GM18909 (cell line): ENCODE data around the gene AZIN2.
"Not testable (repeated sequence)": the region's sequence is repeated elsewhere in the genome, so short reads cannot be mapped to it uniquely, and the experiment has no call there.

Source experiments
- ATAC-seq: cut with Tn5 transposase; IDR thresholded peaks from one replicate; pipeline ENCODE4 v1.9.1; 2021; ENCODE audit warnings: mild to moderate bottlenecking; ENCODE audit not compliant: unreplicated experiment, poor library complexity

The AZIN2 gene

DNA sequence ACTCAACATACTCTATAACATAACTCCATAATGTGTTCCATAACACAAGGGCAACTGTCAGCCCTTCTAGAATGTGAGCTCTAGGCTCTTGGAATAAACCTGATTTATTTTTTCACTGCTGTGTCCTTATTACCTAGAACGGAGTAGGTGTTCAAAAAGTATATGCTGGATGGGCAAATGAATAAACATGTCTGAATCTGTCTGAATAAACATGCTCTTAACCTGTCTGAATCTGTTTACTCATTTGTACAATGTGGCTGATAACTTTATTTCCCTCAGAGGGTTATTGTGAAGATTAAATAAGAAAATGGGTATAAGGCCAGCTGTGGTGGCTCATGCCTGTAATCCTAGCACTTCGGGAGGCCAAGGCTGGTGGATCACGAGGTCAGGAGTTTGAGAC lies 42.3 kb downstream of the AZIN2 start:
- ATAC-seq = no peak

DNA sequence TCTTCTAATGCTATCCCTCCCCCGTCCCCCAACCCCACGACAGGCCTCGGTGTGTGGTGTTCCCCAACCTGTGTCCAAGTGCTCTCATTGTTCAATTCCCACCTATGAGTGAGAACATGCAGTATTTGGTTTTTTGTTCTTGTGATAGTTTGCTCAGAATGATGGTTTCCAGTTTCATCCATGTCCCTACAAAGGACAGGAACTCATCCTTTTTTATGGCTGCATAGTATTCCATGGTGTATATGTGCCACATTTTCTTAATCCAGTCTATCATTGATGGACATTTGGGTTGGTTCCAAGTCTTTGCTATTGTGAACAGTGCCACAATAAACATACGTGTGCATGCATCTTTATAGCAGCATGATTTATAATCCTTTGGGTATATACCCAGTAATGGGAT lies 43.7 kb downstream of the AZIN2 start:
- not testable (repeated sequence) for ATAC-seq

DNA sequence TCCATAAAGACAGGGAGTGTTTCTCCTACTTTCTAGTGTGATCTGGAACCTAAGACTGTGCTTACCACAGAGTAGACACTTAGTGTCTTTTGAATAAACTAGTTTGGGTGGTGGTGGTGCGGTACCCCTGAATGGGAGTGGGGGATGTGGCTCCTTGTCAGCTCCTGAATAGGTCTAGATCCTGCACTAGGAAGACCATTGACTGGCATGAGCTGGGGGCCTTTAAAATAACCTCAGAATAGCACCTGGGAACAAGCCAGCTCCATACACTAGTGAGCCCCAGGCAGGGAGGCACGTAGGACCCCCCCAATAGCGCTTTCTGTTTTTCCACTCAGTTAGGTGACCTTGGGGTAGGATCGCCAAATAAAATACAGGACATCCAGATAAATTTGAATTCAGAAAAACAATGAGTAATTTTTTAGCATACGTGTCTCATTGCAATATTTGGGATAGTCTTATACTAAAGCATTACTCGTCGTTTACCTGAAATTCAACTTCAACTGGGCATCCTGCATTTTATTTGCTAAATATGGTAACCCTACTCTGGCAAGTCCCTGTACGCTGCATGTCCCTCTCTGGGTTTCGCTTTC lies 45.6 kb downstream of the AZIN2 start:
- no peak for ATAC-seq

DNA sequence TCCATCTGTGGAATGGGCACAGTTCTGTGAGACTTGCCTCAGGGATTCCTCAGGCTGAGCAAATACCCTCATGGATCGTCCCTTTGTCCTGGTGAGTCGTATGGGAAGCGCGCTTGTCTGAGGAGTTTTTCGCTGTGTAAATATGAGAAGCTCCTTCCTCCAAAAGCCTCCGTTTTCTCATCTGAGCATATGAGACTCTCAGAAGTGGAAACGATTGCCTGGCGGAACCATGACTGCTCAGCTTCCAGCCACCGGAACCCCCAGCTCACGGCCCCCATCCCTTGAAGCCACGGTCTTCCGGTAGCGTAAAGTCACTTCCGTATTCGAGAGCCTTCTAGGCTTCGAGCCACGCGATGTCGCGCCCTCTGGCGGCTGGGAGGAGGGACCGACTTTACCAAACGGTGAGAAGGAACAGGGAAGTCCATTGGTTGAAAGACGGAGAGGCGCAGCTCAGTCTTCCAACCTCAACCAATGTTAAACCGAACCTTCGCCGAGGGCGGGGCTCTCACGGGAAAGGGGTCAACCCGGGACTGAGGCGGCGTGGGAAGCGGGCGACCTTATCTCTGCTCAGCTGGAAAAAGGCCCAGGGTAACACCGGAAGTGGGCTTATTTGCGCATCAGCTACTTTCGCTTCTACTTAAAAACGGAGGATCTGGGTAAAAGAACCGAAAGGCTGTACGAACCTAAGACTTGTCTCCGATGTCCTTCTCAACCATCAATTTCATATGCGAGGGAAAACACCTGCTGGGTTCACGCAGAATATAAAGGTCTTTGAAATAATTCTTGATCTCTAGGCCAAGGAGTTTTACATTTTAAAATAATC lies 46.3 kb downstream of the AZIN2 start:
- peak; percentile 97 for ATAC-seq

GRCh38 chr1:33128781-33129180 lies 47.8 kb downstream of the AZIN2 start:
- no peak for ATAC-seq

- ATAC-seq = no peak
These were observed 49.3 kb downstream of the AZIN2 start for GRCh38 chr1:33130297-33130696.

DNA sequence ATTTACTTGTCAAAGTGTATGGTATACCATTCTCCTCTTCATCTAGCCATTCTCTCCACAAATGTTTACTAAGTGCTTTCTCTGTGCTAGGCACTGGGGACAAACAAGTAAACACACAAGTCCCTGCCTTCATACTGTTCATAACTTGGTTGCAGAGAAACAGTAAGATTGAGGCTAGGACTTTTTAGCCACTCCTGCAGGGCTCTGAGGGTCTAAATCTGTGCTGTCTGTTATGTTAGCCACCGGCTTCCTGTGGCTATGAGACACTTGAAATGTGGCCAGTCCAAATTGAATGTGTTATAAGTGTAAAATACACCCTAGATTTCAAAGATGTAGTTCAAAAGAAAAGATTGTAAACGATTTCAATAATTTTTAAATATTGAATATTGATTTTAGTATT lies 50.2 kb downstream of the AZIN2 start:
- ATAC-seq = no peak

- ATAC-seq = no peak
These were observed 51.6 kb downstream of the AZIN2 start for GRCh38 chr1:33132549-33132948.

DNA sequence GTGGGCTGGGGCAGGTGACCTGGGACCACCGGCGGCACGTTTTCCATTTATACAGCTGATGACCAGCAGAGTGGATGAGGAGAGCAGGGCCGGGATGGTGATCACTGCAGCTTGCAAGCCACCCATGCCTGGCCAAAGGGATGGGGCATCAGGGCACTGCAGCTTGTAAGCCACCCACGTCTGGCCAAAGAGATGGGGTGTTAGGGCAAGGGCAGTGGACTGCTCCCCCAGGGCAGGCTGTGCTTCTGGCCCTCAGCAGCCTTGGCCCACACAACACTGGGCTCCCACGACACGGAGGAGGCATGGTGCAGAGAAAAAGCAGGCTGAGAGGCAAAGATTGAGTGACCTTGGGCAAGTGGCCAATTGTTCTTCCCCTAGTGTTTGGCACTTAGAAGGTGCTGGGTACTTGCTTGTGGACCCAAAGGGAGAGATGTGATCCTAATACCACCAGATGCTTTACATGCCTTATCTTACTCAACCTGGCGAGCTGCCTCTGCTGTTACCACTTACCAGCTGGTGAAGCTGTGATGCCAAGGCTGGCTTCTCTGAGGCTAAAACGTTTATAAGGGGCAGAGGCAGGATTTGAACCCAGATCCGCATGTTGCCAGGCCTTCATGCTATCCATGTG lies 52.6 kb downstream of the AZIN2 start:
- ATAC-seq = no peak

GRCh38 chr1:33136041-33136440 lies 55.1 kb downstream of the AZIN2 start:
- not testable (repeated sequence) for ATAC-seq

- ATAC-seq = no peak
These were observed 56.8 kb downstream of the AZIN2 start for GRCh38 chr1:33137800-33138199.

- ATAC-seq = no peak
These were observed 59.5 kb downstream of the AZIN2 start for GRCh38 chr1:33140153-33141149.

DNA sequence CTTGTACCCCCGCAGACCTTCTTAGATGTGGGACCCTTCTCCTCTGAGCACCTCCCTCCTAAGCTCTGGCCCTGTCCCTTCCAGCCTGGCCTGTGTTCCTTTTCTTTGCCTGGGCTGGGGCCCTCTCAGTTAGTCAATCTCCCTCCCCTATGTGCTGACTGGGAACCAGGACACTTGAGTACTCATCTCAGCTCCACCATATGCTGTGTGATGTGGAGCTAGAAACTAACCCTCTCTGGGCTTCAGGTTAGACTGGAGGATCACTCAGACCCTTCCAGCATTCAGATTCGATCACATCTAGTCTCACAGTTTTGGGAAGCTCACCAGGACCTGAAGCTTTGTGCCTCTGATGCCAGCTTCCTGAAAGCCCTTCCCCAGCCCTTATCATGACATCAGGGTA lies 60.3 kb downstream of the AZIN2 start:
- ATAC-seq = no peak

DNA sequence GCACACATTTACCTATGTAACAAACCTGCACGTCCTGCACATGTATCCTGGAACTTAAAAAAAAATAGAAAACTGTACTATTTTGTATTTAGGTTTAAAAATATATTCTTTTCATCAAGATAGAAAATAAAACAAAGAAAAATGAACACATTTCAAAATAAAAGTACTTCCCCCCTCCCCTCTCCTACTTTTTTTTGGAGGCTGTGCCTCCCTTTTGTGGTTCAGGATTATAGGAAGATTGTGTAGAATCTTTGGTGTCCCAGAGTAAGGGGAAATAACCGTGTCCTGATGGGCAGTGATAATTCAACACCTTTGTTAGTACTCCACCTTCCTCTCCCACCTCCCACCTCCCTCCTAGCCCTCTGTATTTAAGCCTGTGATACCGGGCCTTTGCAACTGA lies 60.8 kb downstream of the AZIN2 start:
- ATAC-seq = no peak

- no peak for ATAC-seq
These were observed 61.6 kb downstream of the AZIN2 start for GRCh38 chr1:33142483-33143064.

- ATAC-seq = no peak
These were observed 62.2 kb downstream of the AZIN2 start for GRCh38 chr1:33143176-33143575.

GRCh38 chr1:33143698-33144097 lies 62.7 kb downstream of the AZIN2 start:
- ATAC-seq = no peak

DNA sequence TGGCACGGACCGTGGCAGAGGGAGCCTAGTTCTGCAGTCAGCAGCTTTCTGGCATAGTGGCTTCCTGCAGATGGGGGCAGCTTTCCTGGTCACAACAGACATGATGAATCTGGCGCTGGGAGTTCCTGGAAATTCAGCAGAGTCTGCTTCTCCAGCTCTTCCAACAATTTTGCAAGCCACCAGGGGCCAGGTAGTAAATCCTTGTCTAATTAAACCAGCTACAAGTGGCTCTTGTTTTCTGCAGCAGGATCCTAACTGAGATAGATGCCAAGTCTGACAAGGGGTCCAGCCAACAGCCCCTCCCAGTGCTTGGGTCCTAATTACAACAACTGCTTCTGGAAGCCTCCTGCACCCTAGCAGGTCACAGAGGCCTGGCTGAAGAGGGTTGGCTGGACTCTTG lies 65.0 kb downstream of the AZIN2 start:
- no peak for ATAC-seq

GRCh38 chr1:33147275-33147996 lies 66.5 kb downstream of the AZIN2 start:
- no peak for ATAC-seq

- ATAC-seq = no peak
These were observed 67.0 kb downstream of the AZIN2 start for GRCh38 chr1:33147997-33148314.
